HepG2 (cell line): ENCODE measurements around the gene SYNM. TPM values are rescaled to one million over a fixed set of nuclear protein-coding genes. Genes with fewer than 3 reads are reported as not detected.

Source experiments
- BCL3 ChIP-seq: sonication (generic); formaldehyde crosslinking; IDR thresholded peaks from 2 replicates; pipeline ENCODE4 v1.5.1; 2020; ENCODE audit warnings: mild to moderate bottlenecking, missing genetic modification reagents, moderate library complexity
- EZH2 ChIP-seq: conservative IDR thresholded peaks from 2 replicates; pipeline ENCODE4 v1.6.1; 2012; ENCODE audit warnings: mild to moderate bottlenecking, low read depth, low read length, moderate library complexity
- GTF2F1 ChIP-seq: fragments of 150-350 bp; IDR thresholded peaks from 2 replicates; pipeline ENCODE4 v1.6.1; 2014; ENCODE audit warnings: low read length
- KAT8 ChIP-seq: IDR thresholded peaks from 2 replicates; pipeline ENCODE4 v1.6.1; 2016; ENCODE audit warnings: missing genetic modification reagents, missing compliant biosample characterization
- SALL1 ChIP-seq: sonication (generic); formaldehyde crosslinking; IDR thresholded peaks from 2 replicates; pipeline ENCODE4 v1.8.0; 2022; ENCODE audit warnings: mild to moderate bottlenecking, missing genetic modification reagents
- SMARCC2 ChIP-seq: fragments of 450-650 bp; IDR thresholded peaks from 2 replicates; pipeline ENCODE4 v1.6.1; 2017; ENCODE audit warnings: antibody characterized with exemption, mild to moderate bottlenecking
- SMC3 ChIP-seq: IDR thresholded peaks from 2 replicates; pipeline ENCODE4 v1.6.1; 2011; ENCODE audit warnings: low read length, improper control_type of control experiment
- SRSF4 ChIP-seq: fragments of 200-400 bp; formaldehyde crosslinking; IDR thresholded peaks from one replicate; pipeline ENCODE4 v1.6.1; 2018; ENCODE audit warnings: mild to moderate bottlenecking, low read depth, low read length, moderate library complexity; ENCODE audit not compliant: poor library complexity, severe bottlenecking
- SSRP1 ChIP-seq: IDR thresholded peaks from 2 replicates; pipeline ENCODE4 v1.6.1; 2016; ENCODE audit warnings: control low read depth
- STAT6 ChIP-seq: sonication (generic); formaldehyde crosslinking; IDR thresholded peaks from 2 replicates; pipeline ENCODE4 v1.4.0; 2020; ENCODE audit warnings: missing genetic modification reagents, mild to moderate bottlenecking, borderline replicate concordance
- TMF1 ChIP-seq: sonication (generic); formaldehyde crosslinking; IDR thresholded peaks from 2 replicates; pipeline ENCODE4 v1.8.1; 2022; ENCODE audit warnings: low read depth, missing genetic modification reagents
- ZBTB20 ChIP-seq: sonication (generic); formaldehyde crosslinking; IDR thresholded peaks from 2 replicates; pipeline ENCODE4 v1.8.1; 2023; ENCODE audit warnings: missing genetic modification reagents, low read depth, mild to moderate bottlenecking, borderline replicate concordance
- ZBTB7B ChIP-seq: sonication (generic); formaldehyde crosslinking; IDR thresholded peaks from 2 replicates; pipeline ENCODE4 v1.4.0; 2020; ENCODE audit warnings: missing genetic modification reagents
- ZFP91 ChIP-seq: sonication (generic); formaldehyde crosslinking; IDR thresholded peaks from 2 replicates; pipeline ENCODE4 v1.9.0; 2022; ENCODE audit warnings: missing genetic modification reagents, mild to moderate bottlenecking, borderline replicate concordance
- ZNF264 ChIP-seq: sonication (generic); formaldehyde crosslinking; IDR thresholded peaks from 2 replicates; pipeline ENCODE4 v1.4.0; 2020; ENCODE audit warnings: missing genetic modification reagents
- ZNF317 ChIP-seq: sonication (generic); formaldehyde crosslinking; IDR thresholded peaks from 2 replicates; pipeline ENCODE4 v1.5.0; 2020; ENCODE audit warnings: mild to moderate bottlenecking, missing genetic modification reagents
- ZNF33B ChIP-seq: sonication (generic); formaldehyde crosslinking; IDR thresholded peaks from 2 replicates; pipeline ENCODE4 v1.5.1; 2020; ENCODE audit warnings: mild to moderate bottlenecking, missing genetic modification reagents
- ZNF343 ChIP-seq: sonication (generic); formaldehyde crosslinking; IDR thresholded peaks from 2 replicates; pipeline ENCODE4 v1.4.0; 2020; ENCODE audit warnings: mild to moderate bottlenecking, missing genetic modification reagents
- ZNF547 ChIP-seq: sonication (generic); formaldehyde crosslinking; IDR thresholded peaks from 2 replicates; pipeline ENCODE4 v1.5.1; 2020; ENCODE audit warnings: mild to moderate bottlenecking, missing genetic modification reagents
- ZNF737 ChIP-seq: sonication (generic); formaldehyde crosslinking; IDR thresholded peaks from 2 replicates; pipeline ENCODE4 v1.5.0; 2020; ENCODE audit warnings: missing genetic modification reagents, mild to moderate bottlenecking, borderline replicate concordance
- ZNF772 ChIP-seq: sonication (generic); formaldehyde crosslinking; IDR thresholded peaks from 2 replicates; pipeline ENCODE4 v1.5.0; 2020; ENCODE audit warnings: mild to moderate bottlenecking, missing genetic modification reagents
- ZNF790 ChIP-seq: sonication (generic); formaldehyde crosslinking; IDR thresholded peaks from 2 replicates; pipeline ENCODE4 v1.8.0; 2022; ENCODE audit warnings: missing genetic modification reagents, mild to moderate bottlenecking, borderline replicate concordance
- ZNF816 ChIP-seq: sonication (generic); formaldehyde crosslinking; IDR thresholded peaks from 2 replicates; pipeline ENCODE4 v1.8.0; 2022; ENCODE audit warnings: missing genetic modification reagents, mild to moderate bottlenecking, borderline replicate concordance
- polyA plus RNA-seq, 8 experiments: library from polyadenylated mRNA; depleted of rRNA in 3 of 8; stranded (reverse) in 7 of 8; unstranded in 1 of 8; fragments of >200 nt; fragmentation: Illumina TruSeq in 4 of 8; extraction: Trizol in 4 of 8; gene quantifications; 2 replicates each; pipeline versions ENCODE4 v1.2.1 to v1.2.3, GENCODE V29; 2011 to 2016; ENCODE audit warnings: low read depth in 4 of 8, missing spikeins in 1 of 8, mixed read lengths in 1 of 8; ENCODE audit not compliant: insufficient read depth in 1 of 8
- total RNA-seq, 5 experiments: library from RNA; depleted of rRNA; stranded (reverse); fragments of >200 nt; fragmentation: Illumina TruSeq; extraction: Trizol; gene quantifications; 2 replicates each; pipeline ENCODE4 v1.2.3, GENCODE V29; 2016; ENCODE audit warnings: low read depth in 1 of 5
- TF ChIP-seq, protein P1 (sequence below): sonication (generic); formaldehyde crosslinking; IDR thresholded peaks from 2 replicates; pipeline ENCODE4 v1.9.0; 2022; ENCODE audit warnings: low read depth, missing genetic modification reagents

SYNM gene
- total and polyA plus RNA-seq, 2 of the 13 experiments (the other 11 are each of a cell fraction or from before 2014, with no cell fraction given): 1.1 to 3.7 TPM

DNA sequence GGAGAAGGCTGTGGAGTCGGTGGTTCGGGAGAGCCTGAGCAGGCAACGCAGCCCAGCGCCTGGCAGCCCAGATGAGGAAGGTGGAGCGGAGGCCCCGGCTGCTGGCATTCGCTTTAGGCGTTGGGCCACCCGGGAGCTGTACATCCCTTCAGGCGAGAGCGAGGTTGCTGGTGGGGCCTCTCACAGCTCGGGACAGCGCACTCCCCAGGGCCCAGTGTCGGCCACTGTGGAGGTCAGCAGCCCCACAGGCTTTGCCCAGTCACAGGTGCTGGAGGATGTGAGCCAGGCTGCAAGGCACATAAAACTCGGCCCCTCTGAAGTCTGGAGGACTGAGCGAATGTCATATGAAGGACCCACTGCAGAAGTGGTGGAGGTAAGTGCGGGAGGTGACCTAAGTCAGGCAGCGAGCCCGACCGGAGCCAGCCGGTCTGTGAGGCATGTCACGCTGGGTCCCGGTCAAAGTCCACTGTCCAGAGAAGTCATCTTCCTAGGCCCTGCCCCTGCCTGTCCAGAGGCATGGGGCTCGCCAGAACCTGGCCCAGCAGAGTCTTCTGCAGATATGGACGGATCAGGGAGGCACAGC, 26.7 kb downstream of the SYNM start (continued):
- peak; percentile 70; the same call in 1 of the 2 replicates for TF ChIP-seq SALL1
- peak; percentile 44; the same call in 1 of the 2 replicates for TF ChIP-seq KAT8
- TF ChIP-seq SMARCC2: no peak
- TF ChIP-seq GTF2F1: no peak
- 0 out of 2 replicates have a peak, but pooled peaks have one; percentile 17 for TF ChIP-seq ZBTB7B (CRISPR knock-in tag)
- TF ChIP-seq EZH2: no peak
- TF ChIP-seq ZNF816: no peak
- no peak for TF ChIP-seq TMF1 (CRISPR knock-in tag)
- TF ChIP-seq ZNF547 (CRISPR knock-in tag): no peak
- TF ChIP-seq SRSF4: no peak
- no peak for TF ChIP-seq ZNF772 (CRISPR knock-in tag)
- no peak for TF ChIP-seq SMC3
- no peak for TF ChIP-seq ZNF264 (CRISPR knock-in tag)
- TF ChIP-seq SSRP1 (CRISPR knock-in tag): no peak
- TF ChIP-seq, protein P1, sequence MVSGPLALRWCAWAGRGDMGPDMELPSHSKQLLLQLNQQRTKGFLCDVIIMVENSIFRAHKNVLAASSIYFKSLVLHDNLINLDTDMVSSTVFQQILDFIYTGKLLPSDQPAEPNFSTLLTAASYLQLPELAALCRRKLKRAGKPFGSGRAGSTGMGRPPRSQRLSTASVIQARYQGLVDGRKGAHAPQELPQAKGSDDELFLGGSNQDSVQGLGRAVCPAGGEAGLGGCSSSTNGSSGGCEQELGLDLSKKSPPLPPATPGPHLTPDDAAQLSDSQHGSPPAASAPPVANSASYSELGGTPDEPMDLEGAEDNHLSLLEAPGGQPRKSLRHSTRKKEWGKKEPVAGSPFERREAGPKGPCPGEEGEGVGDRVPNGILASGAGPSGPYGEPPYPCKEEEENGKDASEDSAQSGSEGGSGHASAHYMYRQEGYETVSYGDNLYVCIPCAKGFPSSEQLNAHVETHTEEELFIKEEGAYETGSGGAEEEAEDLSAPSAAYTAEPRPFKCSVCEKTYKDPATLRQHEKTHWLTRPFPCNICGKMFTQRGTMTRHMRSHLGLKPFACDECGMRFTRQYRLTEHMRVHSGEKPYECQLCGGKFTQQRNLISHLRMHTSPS (CRISPR knock-in tag): no peak
- TF ChIP-seq ZNF343 (CRISPR knock-in tag): no peak
- TF ChIP-seq BCL3 (CRISPR knock-in tag): no peak
- TF ChIP-seq ZBTB20: peak; percentile 51; the same call in 1 of the 2 replicates
- TF ChIP-seq ZFP91 (CRISPR knock-in tag): peak; percentile 62; the same call in 1 of the 2 replicates
- TF ChIP-seq STAT6 (CRISPR knock-in tag): no peak
- TF ChIP-seq ZNF33B (CRISPR knock-in tag): no peak
- TF ChIP-seq ZNF790 (CRISPR knock-in tag): no peak
- no peak for TF ChIP-seq ZNF737 (CRISPR knock-in tag)
- 0 out of 2 replicates have a peak, but pooled peaks have one; percentile 23 for TF ChIP-seq ZNF317 (CRISPR knock-in tag)
